SW 1271 (cell line): ENCODE results near the gene CROCC.

Experiments used
- DNase-seq, 2 experiments: peaks; one replicate each; lab custom pipeline; 2025; lab: John Stamatoyannopoulos, UW

CROCC gene

DNA sequence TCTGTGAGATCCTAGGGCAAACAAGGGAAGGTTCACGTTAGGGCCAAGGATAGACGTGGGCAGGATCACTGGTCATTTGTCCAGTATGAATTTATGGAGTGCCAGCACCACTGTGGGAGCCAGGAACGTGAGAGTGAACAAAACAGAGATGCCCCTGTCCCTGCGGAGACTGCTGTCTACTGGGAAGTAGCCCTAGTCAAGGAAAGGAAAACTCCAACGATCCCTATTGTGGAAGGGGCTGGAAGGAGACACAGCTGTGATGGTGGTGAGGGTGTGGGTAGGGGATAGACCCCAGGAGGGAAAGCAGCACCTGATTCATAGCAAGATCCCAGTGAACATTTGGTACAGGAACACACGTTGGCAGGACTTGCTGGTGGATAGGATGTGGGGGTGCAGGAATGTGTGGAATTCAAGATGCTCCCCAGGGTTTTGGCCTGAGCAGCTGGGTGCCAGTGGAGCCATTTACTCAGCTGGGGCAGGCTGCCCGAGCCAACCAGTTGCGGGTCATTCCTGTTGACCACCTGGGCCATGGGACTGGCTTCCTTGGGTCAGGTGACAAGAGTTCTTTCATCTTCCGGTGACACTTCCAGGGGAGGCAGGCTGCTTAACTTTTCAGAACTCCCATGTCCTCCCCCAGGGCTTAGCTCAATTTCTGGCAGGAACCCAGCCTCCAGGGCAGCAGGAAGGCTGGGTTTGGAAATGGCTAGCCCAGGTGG is 91.2 kb downstream of the CROCC start:
- no peak for DNase-seq

DNA sequence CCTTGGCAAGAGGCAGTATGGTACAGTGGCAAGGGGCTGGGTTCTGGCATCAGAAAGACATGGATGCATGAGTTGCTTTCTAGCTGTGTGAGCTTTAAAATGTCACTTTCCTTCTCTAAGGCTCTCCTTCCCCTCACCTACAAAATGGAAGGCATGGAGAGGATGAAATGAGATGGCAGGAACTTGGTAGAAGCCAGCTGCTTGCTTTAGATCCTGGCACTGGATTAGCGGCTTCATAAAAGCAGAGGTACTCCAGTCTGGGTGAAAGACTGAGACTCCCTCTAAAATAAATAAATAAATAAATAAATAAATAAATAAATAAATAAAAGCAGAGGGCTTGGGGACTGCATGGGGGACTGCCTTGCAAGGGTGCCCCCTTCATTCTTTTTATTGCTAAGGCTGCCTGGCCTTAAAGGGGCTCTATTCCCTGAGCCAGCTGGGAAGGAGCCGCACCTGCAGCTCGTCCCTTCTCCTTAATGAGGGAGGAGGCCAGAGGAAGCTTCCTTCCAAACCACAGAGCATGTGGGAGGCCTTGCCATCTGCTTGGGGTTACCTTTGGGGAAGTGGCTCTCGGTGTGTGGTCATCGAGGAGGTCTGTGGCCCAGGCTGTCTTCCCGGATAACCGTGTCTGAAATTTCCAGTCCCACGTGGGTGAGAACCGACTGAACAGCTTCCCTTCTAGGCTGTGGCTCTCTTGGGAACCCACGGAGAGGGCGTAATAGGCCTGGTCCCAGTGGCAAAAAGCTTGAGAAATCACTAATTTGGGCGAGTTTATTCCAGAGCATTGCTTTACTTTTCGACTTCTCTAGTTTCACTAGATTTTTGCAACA is 92.0 kb downstream of the CROCC start:
- DNase-seq: no peak

DNA sequence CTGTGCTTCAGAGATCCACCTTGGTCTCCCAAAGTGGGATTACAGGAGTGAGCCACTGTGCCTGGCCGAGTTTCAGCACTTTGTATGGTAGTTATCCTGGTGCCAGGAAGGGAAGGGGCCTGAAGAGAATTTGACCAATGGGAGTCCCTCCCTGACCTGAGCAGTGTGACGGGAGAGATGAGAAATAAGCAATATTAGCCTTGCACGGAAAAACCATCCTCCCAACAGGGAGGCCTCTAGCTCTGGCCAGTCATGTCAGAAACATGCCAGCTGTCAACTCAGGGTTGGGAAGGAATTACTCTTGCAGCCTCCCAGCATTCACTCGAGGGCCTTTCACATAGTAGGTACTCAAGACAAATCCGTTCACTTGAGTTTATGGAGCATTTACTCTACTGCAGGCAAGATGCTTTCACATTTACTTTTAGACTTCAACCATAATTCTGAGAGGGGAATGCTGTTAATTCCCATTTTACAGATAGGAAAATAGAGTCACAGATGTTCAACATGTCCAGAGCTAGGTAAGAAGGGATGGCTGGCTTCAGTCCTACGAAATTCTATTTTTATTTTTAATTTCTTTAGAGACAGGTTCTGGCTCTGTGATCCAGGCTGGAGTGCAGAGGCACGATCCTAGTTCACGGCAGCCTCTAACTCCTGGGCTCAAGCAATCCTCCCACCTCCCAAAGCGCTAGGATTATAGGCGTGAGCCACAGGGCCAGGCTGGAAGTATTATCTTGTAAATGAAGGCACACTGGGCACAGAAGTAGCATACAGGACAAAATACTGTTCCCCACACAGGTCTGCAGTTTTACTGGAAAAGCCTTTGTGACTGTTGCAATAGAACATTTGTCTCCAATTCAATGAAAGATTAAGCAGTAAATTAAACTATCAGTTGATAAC is 93.2 kb downstream of the CROCC start:
- no peak for DNase-seq

DNA sequence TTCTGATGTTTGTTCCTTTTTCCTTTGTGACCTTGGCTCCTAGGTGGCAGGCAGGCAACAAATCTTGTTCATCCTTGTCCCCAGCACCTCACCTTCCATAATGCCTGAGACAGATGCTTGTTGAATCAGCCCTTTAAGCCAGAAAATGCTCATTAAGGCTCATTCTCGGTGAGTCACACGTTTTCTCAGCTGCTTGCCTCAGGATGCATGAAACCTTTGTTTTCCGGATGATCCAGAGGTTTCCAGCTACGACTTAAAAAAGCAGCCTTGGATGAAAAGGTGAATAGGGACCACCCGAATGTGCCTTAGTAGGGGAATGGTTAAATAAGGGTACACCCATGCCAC is 94.6 kb downstream of the CROCC start:
- DNase-seq: no peak

DNA sequence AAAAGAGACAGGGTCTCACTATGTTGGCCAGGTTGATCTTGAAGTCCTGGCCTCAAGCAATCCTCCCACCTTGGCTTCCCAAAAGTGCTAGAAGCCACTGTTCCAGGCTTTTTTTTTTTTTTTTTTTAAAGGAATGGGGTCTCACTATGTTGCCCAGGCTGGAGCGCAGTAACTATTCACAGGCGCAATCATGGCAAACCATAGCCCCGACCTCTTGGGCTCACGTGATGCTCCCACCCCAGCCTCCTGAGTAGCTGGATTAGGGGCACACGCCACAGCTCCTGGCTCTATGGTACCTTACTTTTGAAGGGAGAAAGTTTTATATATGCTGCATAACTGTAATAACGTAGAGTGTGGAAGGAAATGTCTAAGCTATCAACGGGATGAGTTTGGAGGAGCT is 95.7 kb downstream of the CROCC start:
- DNase-seq: no peak

DNA sequence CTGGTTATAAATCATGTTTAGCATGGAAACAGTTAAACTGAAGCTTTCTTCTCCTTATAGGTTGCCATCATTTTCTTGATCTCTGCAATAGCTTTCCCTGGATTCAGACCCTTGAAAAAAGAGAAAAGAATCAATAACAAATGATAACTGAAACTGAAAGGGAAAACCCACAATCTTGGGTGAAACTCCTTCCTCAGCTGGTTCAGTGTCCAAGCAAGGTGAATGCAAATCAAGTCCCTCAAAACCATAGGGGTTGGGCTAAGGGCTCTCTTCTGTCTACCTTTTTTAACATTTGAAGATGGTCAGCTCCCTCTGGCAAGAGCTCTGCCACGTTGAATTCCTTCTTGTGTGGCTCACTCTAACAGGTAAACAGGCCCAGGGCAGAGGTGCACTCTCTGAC is 97.1 kb downstream of the CROCC start:
- DNase-seq: no peak

DNA sequence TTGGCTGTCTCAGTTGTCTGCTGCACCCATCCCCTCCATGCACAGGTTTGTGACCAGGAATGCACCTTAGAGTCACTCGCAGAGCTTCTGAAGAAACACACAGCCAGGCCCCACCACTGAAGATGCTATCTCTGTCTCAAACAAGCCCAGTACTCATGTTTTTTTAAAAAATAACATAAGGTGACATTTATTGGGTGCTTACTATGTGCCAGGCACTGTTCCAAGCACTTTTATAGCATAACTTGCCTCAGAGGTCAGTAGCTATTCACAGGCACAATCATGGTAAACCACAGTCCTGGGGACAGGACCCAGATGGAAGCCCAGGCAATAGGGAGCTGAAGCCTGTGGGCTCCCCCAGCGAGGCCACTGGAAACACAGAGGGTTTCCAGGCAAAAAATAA is 98.8 kb downstream of the CROCC start:
- DNase-seq: no peak

DNA sequence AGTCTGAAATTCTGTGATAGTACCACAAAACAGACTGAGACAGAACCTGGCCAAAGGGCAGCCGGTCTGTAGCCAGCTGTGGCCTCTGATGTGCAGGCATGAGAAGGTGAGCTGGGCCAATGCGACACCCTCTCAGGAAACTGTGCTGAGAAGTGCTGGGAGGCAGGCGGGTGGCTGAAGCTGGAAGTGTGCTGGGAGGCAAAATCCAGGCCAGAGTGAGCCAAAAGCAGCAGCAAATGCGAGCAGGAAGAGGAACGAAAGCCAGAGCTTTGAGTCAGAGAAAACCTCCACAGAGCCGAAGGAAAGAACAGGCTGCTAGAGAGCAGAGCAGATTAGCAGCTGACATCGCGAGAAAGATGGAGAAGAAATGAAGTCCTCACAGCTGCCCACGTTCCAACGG is 100.2 kb downstream of the CROCC start:
- no peak for DNase-seq
